ENCODE results near the gene NCCRP1.

- TF ChIP-seq CTCF (conservative IDR thresholded peaks at IDR 0.05 in 1 of 2, IDR thresholded peaks at IDR 0.05 in 1 of 2; ENCODE audit: extremely low read depth in 1 of 2, insufficient read depth in 1 of 2, low read depth in 1 of 2, low read length in 2 of 2) (no peak), EZH2 (IDR thresholded peaks at IDR 0.05; ENCODE audit: borderline replicate concordance, low read length) (peak; percentile 74)
Measured at GRCh38 chr19:39203372-39204341, 6.9 kb downstream of the NCCRP1 start, which contains the start of gene SYCN.
